A549 (cell line): ENCODE measurements around the gene OMP. TPM values are rescaled to one million over a fixed set of nuclear protein-coding genes. Genes with fewer than 3 reads are reported as not detected.

ENCODE experiments used
- ATAC-seq, 2 experiments: fragments of 200-7000 bp in 1 of 2; fragments of >200 bp in 1 of 2; cut with Nextera tagmentation in 1 of 2; cut with Tn5 transposase in 1 of 2; 3 replicates each; pipeline versions ENCODE4 v1.8.0 to v1.9.1; 2018 to 2020; ENCODE audit warnings: mild to moderate bottlenecking in 1 of 2, moderate library complexity in 1 of 2
- CTCF ChIA-PET: fragments of 300-600 bp; sonication (Branson Sonifier 250); formaldehyde crosslinking; extraction: SDS; loops from one replicate; lab custom pipeline; 2021; ENCODE audit warnings: antibody characterized with exemption, inconsistent platforms; lab: Yijun Ruan, JAX
- POLR2A ChIA-PET: fragments of 350-600 bp; formaldehyde crosslinking; extraction: SDS; loops from one replicate; lab custom pipeline; 2021; ENCODE audit warnings: antibody characterized with exemption, inconsistent platforms; lab: Yijun Ruan, JAX
- DNase-seq, 2 experiments: peaks; one replicate each; pipeline versions ENCODE4 v3.0.0 to v3.0.0-alpha.2; 2011 to 2016; ENCODE audit warnings: low read depth in 1 of 2, low spot score in 1 of 2
- FAIRE-seq: peaks from 2 replicates; lab custom pipeline; 2011; peaks lifted over from hg19 to GRCh38; lab: Jason Lieb, UNC
- H3K27ac ChIP-seq, 2 experiments: fragments of >200 bp; sonication (Bioruptor Twin); formaldehyde crosslinking; 3 replicates each; pipeline ENCODE4 v1.5.1; 2016 to 2017
- H3K4me1 ChIP-seq: fragments of >200 bp; sonication (Bioruptor Twin); formaldehyde crosslinking; 3 replicates; pipeline ENCODE4 v1.6.1; 2016
- H3K4me2 ChIP-seq: fragments of >200 bp; sonication (Bioruptor Twin); formaldehyde crosslinking; 3 replicates; pipeline ENCODE4 v1.6.1; 2016
- H3K4me3 ChIP-seq: fragments of >200 bp; sonication (Bioruptor Twin); formaldehyde crosslinking; 3 replicates; pipeline ENCODE4 v1.5.1; 2016
- H3K9me3 ChIP-seq: fragments of >200 bp; sonication (Bioruptor Twin); formaldehyde crosslinking; 3 replicates; pipeline ENCODE4 v1.6.1; 2016
- CBX2 ChIP-seq: fragments of 200-600 bp; sonication (generic); IDR thresholded peaks from 2 replicates; pipeline ENCODE4 v1.6.1; 2016; ENCODE audit warnings: low read depth, mild to moderate bottlenecking, borderline replicate concordance
- CEBPB ChIP-seq, 2 experiments: fragments of >200 bp in 1 of 2; sonication (Bioruptor Twin) in 1 of 2; formaldehyde crosslinking in 1 of 2; IDR thresholded peaks; 2 replicates each; pipeline ENCODE4 v1.6.1; 2012 to 2016
- CHD2 ChIP-seq: fragments of 150-350 bp; IDR thresholded peaks from 2 replicates; pipeline ENCODE4 v1.6.1; 2014; ENCODE audit warnings: low read length; ENCODE audit not compliant: partially characterized antibody
- EHF ChIP-seq: fragments of 250-450 bp; sonication (Bioruptor Pico); IDR thresholded peaks from 2 replicates; pipeline ENCODE4 v1.5.0; 2020; ENCODE audit warnings: mild to moderate bottlenecking
- EHMT2 ChIP-seq: fragments of 200-600 bp; sonication (generic); IDR thresholded peaks from 2 replicates; pipeline ENCODE4 v1.6.1; 2016; ENCODE audit warnings: antibody characterized with exemption, low read depth, mild to moderate bottlenecking, moderate library complexity
- FOSB ChIP-seq: fragments of 250-450 bp; sonication (Bioruptor Pico); IDR thresholded peaks from 2 replicates; pipeline ENCODE4 v1.5.0; 2020; ENCODE audit warnings: mild to moderate bottlenecking, moderate library complexity
- FOXS1 ChIP-seq: fragments of 250-450 bp; sonication (Bioruptor Pico); IDR thresholded peaks from 2 replicates; pipeline ENCODE4 v1.5.0; 2020; ENCODE audit warnings: mild to moderate bottlenecking, moderate library complexity
- HMGXB4 ChIP-seq: fragments of 250-450 bp; sonication (Bioruptor Pico); IDR thresholded peaks from 2 replicates; pipeline ENCODE4 v1.5.0; 2021; ENCODE audit warnings: mild to moderate bottlenecking, moderate library complexity, borderline replicate concordance
- JUNB ChIP-seq: fragments of >200 bp; sonication (Bioruptor Twin); formaldehyde crosslinking; IDR thresholded peaks from 2 replicates; pipeline ENCODE4 v1.6.1; 2016
- MAX ChIP-seq: IDR thresholded peaks from 2 replicates; pipeline ENCODE4 v1.6.1; 2012
- MAZ ChIP-seq: fragments of 150-350 bp; IDR thresholded peaks from 2 replicates; pipeline ENCODE4 v1.6.1; 2014; ENCODE audit warnings: antibody characterized with exemption, low read depth, low read length, borderline replicate concordance
- MYC ChIP-seq: IDR thresholded peaks from 2 replicates; pipeline ENCODE4 v1.6.1; 2012; ENCODE audit warnings: mild to moderate bottlenecking, inconsistent platforms, low read length, improper control_type of control experiment, borderline replicate concordance
- NFE2L2 ChIP-seq: fragments of 150-350 bp; conservative IDR thresholded peaks from 2 replicates; pipeline ENCODE4 v1.6.1; 2014; ENCODE audit warnings: low read length
- PHF8 ChIP-seq: fragments of 200-600 bp; sonication (generic); IDR thresholded peaks from 2 replicates; pipeline ENCODE4 v1.6.1; 2016; ENCODE audit warnings: low read depth, mild to moderate bottlenecking, antibody characterized with exemption, moderate library complexity, borderline replicate concordance
- POLR2AphosphoS2 ChIP-seq: conservative IDR thresholded peaks from 2 replicates; pipeline ENCODE4 v1.6.1; 2012; ENCODE audit warnings: low read length, improper control_type of control experiment, inconsistent platforms
- RCOR1 ChIP-seq: fragments of 150-350 bp; IDR thresholded peaks from 2 replicates; pipeline ENCODE4 v1.6.1; 2014; ENCODE audit warnings: antibody characterized with exemption, low read length, low read depth
- RNF2 ChIP-seq: fragments of 200-600 bp; sonication (generic); IDR thresholded peaks from 2 replicates; pipeline ENCODE4 v1.6.1; 2016; ENCODE audit warnings: low read depth, mild to moderate bottlenecking, antibody characterized with exemption, moderate library complexity, borderline replicate concordance
- TFCP2L1 ChIP-seq: fragments of 250-450 bp; sonication (Bioruptor Pico); IDR thresholded peaks from 2 replicates; pipeline ENCODE4 v1.5.0; 2021; ENCODE audit warnings: mild to moderate bottlenecking
- TP53 ChIP-seq: fragments of 250-450 bp; sonication (Bioruptor Pico); IDR thresholded peaks from 2 replicates; pipeline ENCODE4 v1.5.0; 2021; ENCODE audit warnings: mild to moderate bottlenecking, moderate library complexity
- ZFP36 ChIP-seq: fragments of 450-650 bp; IDR thresholded peaks from 2 replicates; pipeline ENCODE4 v1.6.1; 2014; ENCODE audit warnings: borderline replicate concordance; ENCODE audit not compliant: partially characterized antibody
- ZSCAN20 ChIP-seq: fragments of 250-450 bp; sonication (Bioruptor Pico); IDR thresholded peaks from 2 replicates; pipeline ENCODE4 v1.8.0; 2022; ENCODE audit warnings: mild to moderate bottlenecking, moderate library complexity
- WGBS: methylation state at CpG from one replicate; pipeline ENCODE4 v1.1.6; 2017; ENCODE audit errors: missing lambda C conversion rate; 5-methylcytosine and 5-hydroxymethylcytosine counted together
- polyA plus RNA-seq, 4 experiments: library from polyadenylated mRNA; depleted of rRNA in 3 of 4; stranded (reverse); fragments of >200 nt; fragmentation: RNase III in 1 of 4; extraction: RNeasy Plus Mini Kit Qiagen cat#74134 plus additional on column Dnase treatment in 1 of 4; gene quantifications; 2 replicates in 3 of 4; 3 replicates in 1 of 4; pipeline ENCODE4 v1.2.3, GENCODE V29; 2011 to 2017
- TF ChIP-seq, protein P1 (sequence below): fragments of 150-350 bp; IDR thresholded peaks from 2 replicates; pipeline ENCODE4 v1.6.1; 2014; ENCODE audit warnings: low read depth, mild to moderate bottlenecking, low read length
- TF ChIP-seq, protein P2 (sequence below): fragments of >200 bp; sonication (Bioruptor Twin); formaldehyde crosslinking; IDR thresholded peaks from 3 replicates; pipeline ENCODE4 v1.6.1; 2016
- TF ChIP-seq, protein P3 (sequence below): fragments of 200-600 bp; sonication (generic); IDR thresholded peaks from 2 replicates; pipeline ENCODE4 v1.6.1; 2016; ENCODE audit warnings: antibody characterized with exemption, mild to moderate bottlenecking, moderate library complexity

OMP gene
- polyA plus RNA-seq, 2 of the 4 experiments (the other 2 are of a cell fraction), result not detected

DNA sequence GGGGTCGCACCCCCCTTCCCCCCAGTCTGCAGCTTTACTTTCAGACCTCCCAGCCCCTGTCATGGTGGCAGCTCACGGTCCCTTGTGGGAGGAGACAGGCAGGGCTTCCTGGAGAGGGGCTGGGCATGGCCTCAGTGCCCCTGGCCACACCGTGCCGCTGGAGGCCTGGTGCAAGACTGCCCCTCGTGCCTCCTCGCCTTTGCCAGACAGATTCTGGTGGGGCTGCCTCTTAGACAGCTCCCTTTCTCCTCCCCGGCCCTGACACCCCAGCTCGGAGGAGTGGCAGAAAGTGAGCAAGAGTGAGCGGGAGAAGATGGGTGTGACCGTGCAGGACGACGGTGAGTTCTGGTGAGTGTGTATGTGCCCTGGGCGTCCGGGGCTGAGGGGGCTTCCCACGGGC lies 13.3 kb downstream of the OMP start:
- POLR2A ChIA-PET, result no interaction called here
- no peak for ATAC-seq

GRCh38 chr11:77117492-77117891 lies 14.9 kb downstream of the OMP start:
- Histone ChIP-seq H3K27ac (no peak overlapping the region), H3K4me2 (no peak overlapping the region), H3K4me3 (no peak overlapping the region), H3K4me1 (peaks cover 4% of the 10 kb centered on the region; the same call in 1 of the 3 replicates), H3K9me3 (no peaks in the 10 kb centered on the region)
- CTCF ChIA-PET, result interaction anchor here (1.1 to 23.6 kb wide), 8 partner anchors 10 to 431 kb away, joined by 3 to 290 read pairs (median 4); partner anchors contain the start of gene MYO7A
- no peak for DNase-seq
- POLR2A ChIA-PET, result no interaction called here
- TF ChIP-seq RNF2, result no peak
- TF ChIP-seq FOXS1 (CRISPR knock-in tag), result no peak
- no peak for TF ChIP-seq ZSCAN20
- no peak for TF ChIP-seq CEBPB (IDR thresholded peaks at IDR 0.05)
- no peak for TF ChIP-seq TFCP2L1 (CRISPR knock-in tag)
- TF ChIP-seq EHF (CRISPR knock-in tag), result no peak
- ATAC-seq, result no peak
- FAIRE-seq, result no peak
- WGBS, result 66% methylated on average over 7 of the region's 7 CpGs

More for the DNA sequence above, 13.3 kb downstream of the OMP start:
- Histone ChIP-seq H3K4me1 (peaks cover 7% of the 10 kb centered on the region; the same call in 2 of the 3 replicates), H3K4me3 (no peak overlapping the region), H3K4me2 (no peak overlapping the region), H3K9me3 (no peaks in the 10 kb centered on the region)
- DNase-seq, result no peak
- CTCF ChIA-PET, result interaction anchor here (0.8 to 23.6 kb wide), 12 partner anchors 11 to 432 kb away, joined by 3 to 290 read pairs (median 7); partner anchors contain the start of genes MYO7A and OMP
- TF ChIP-seq PHF8 (no peak), EHF (CRISPR knock-in tag) (no peak), RCOR1 (no peak), MAZ (no peak), HMGXB4 (CRISPR knock-in tag) (no peak), CHD2 (no peak), POLR2AphosphoS2 (no peak), MYC (no peak), CBX2 (no peak), ZFP36 (no peak), FOSB (CRISPR knock-in tag) (no peak), EHMT2 (no peak), MAX (no peak), NFE2L2 (no peak), TP53 (no peak), JUNB (no peak)
- TF ChIP-seq, protein P1, sequence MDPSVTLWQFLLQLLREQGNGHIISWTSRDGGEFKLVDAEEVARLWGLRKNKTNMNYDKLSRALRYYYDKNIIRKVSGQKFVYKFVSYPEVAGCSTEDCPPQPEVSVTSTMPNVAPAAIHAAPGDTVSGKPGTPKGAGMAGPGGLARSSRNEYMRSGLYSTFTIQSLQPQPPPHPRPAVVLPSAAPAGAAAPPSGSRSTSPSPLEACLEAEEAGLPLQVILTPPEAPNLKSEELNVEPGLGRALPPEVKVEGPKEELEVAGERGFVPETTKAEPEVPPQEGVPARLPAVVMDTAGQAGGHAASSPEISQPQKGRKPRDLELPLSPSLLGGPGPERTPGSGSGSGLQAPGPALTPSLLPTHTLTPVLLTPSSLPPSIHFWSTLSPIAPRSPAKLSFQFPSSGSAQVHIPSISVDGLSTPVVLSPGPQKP, result no peak
- TF ChIP-seq, protein P2, sequence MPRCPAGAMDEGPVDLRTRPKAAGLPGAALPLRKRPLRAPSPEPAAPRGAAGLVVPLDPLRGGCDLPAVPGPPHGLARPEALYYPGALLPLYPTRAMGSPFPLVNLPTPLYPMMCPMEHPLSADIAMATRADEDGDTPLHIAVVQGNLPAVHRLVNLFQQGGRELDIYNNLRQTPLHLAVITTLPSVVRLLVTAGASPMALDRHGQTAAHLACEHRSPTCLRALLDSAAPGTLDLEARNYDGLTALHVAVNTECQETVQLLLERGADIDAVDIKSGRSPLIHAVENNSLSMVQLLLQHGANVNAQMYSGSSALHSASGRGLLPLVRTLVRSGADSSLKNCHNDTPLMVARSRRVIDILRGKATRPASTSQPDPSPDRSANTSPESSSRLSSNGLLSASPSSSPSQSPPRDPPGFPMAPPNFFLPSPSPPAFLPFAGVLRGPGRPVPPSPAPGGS, result no peak
- TF ChIP-seq, protein P3, sequence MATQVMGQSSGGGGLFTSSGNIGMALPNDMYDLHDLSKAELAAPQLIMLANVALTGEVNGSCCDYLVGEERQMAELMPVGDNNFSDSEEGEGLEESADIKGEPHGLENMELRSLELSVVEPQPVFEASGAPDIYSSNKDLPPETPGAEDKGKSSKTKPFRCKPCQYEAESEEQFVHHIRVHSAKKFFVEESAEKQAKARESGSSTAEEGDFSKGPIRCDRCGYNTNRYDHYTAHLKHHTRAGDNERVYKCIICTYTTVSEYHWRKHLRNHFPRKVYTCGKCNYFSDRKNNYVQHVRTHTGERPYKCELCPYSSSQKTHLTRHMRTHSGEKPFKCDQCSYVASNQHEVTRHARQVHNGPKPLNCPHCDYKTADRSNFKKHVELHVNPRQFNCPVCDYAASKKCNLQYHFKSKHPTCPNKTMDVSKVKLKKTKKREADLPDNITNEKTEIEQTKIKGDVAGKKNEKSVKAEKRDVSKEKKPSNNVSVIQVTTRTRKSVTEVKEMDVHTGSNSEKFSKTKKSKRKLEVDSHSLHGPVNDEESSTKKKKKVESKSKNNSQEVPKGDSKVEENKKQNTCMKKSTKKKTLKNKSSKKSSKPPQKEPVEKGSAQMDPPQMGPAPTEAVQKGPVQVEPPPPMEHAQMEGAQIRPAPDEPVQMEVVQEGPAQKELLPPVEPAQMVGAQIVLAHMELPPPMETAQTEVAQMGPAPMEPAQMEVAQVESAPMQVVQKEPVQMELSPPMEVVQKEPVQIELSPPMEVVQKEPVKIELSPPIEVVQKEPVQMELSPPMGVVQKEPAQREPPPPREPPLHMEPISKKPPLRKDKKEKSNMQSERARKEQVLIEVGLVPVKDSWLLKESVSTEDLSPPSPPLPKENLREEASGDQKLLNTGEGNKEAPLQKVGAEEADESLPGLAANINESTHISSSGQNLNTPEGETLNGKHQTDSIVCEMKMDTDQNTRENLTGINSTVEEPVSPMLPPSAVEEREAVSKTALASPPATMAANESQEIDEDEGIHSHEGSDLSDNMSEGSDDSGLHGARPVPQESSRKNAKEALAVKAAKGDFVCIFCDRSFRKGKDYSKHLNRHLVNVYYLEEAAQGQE, result no peak
- TF ChIP-seq, all 56 proteins: peak for 0
- no peak overlapping the region for H3K27ac ChIP-seq
- WGBS, result 82% methylated on average over 15 of the region's 15 CpGs
- no peak for FAIRE-seq
